ENCODE results near the gene CRIP2. TPM values are rescaled to one million over a fixed set of nuclear protein-coding genes. Genes with fewer than 3 reads are reported as not detected.

CRIP2 gene
- total RNA-seq, 4 donors from 2014 or later, result 31.4 to 47.1 (median 38.8) TPM

GRCh38 chr14:105498430-105499255 is 24.0 kb downstream of the CRIP2 start:
- in situ Hi-C loops (cut with MboI; ENCODE audit: low sequenced_read_pairs in 4 of 4) (loop anchor here in 1 of 4 donors (25.0 kb wide), 1 partner anchor 136 kb away; no protein-coding TSS in a partner anchor), intact Hi-C loops (cut with DNase I; ENCODE audit: low total_unique reads) (loop anchor here (10.0 kb wide), 1 partner anchor 334 kb away; the partner anchor contains the start of gene JAG2)
- H3K27ac ChIP-seq, result no peak overlapping the region
- H3K4me3 ChIP-seq, result no peak overlapping the region
- DNase-seq, result no peak
- no peak for ATAC-seq
- H3K27me3 ChIP-seq, result no peaks in the 10 kb centered on the region
- no peaks in the 10 kb centered on the region for H3K9me3 ChIP-seq
- no peak for TF ChIP-seq CTCF (IDR thresholded peaks at IDR 0.05 in 4 of 5, conservative IDR thresholded peaks at IDR 0.05 in 1 of 5)
- no peak for TF ChIP-seq POLR2A (IDR thresholded peaks at IDR 0.05)
- no peaks in the 10 kb centered on the region for H3K36me3 ChIP-seq
- peaks cover 0 to 16% of the 10 kb centered on the region in 2 donors for H3K4me1 ChIP-seq

- in situ Hi-C loops (cut with MboI; ENCODE audit: low sequenced_read_pairs in 4 of 4), result loop anchor here in 1 of 4 donors (25.0 kb wide), 1 partner anchor 137 kb away; no protein-coding TSS in a partner anchor
- no peak for ATAC-seq
- H3K27ac ChIP-seq, result no peak overlapping the region
- H3K36me3 ChIP-seq, result no peaks in the 10 kb centered on the region
- peaks cover 0 to 16% of the 10 kb centered on the region in 2 donors for H3K4me1 ChIP-seq
- no peak for TF ChIP-seq POLR2A (IDR thresholded peaks at IDR 0.05)
- no peaks in the 10 kb centered on the region for H3K9me3 ChIP-seq
- no peak overlapping the region for H3K4me3 ChIP-seq
- H3K27me3 ChIP-seq, result no peaks in the 10 kb centered on the region
- intact Hi-C loops (cut with DNase I; ENCODE audit: low total_unique reads), result loop anchor here (10.0 kb wide), 1 partner anchor 335 kb away; the partner anchor contains the start of gene JAG2
- DNase-seq, result no peak
Observed at GRCh38 chr14:105499256-105500035, 24.8 kb downstream of the CRIP2 start.

DNA sequence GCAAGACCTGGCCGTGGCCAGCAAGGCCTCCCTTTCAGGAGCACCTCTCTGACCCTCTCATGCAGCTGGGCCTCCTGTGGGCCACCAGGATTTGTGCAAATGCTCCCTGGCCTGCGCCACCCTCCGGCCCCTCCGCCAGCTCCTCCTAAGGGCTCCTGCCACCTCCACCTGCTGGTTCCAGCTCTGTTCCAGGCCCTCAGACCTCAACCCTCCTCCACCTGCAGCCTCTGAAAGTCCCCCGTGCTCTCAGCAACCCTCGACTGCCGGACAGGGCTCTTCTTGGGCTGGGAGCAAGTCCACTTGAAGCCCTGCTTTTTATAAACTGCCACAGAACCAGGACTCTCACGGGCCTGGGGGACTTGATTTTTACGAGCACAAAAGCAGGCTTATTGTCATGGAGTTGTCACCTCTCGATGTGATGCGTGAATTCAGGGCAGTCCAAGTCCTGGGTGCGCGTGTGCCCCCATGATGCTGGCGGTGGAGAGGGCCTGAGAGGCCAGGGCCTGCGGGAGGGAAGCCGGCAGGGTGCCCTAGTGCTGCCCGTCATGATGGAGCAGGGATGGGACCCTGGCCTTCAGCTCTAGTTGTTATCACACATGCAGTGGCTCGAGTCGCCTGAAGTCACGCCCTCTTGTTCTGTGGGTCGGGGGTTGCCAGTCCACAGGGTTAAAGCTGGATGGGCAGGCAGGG is 25.6 kb downstream of the CRIP2 start:
- intact Hi-C loops (cut with DNase I; ENCODE audit: low total_unique reads) (no loop called here), in situ Hi-C loops (cut with MboI; ENCODE audit: low sequenced_read_pairs in 4 of 4) (no loop called here)
- Histone ChIP-seq H3K27me3 (no peaks in the 10 kb centered on the region), H3K4me1 (peaks cover 0 to 15% of the 10 kb centered on the region in 2 donors), H3K9me3 (no peaks in the 10 kb centered on the region), H3K4me3 (no peak overlapping the region), H3K36me3 (no peaks in the 10 kb centered on the region), H3K27ac (no peak overlapping the region)
- ATAC-seq, result no peak
- TF ChIP-seq CTCF (IDR thresholded peaks at IDR 0.05 in 4 of 5, conservative IDR thresholded peaks at IDR 0.05 in 1 of 5) (no peak), POLR2A (IDR thresholded peaks at IDR 0.05) (no peak)
- DNase-seq, result no peak

DNA sequence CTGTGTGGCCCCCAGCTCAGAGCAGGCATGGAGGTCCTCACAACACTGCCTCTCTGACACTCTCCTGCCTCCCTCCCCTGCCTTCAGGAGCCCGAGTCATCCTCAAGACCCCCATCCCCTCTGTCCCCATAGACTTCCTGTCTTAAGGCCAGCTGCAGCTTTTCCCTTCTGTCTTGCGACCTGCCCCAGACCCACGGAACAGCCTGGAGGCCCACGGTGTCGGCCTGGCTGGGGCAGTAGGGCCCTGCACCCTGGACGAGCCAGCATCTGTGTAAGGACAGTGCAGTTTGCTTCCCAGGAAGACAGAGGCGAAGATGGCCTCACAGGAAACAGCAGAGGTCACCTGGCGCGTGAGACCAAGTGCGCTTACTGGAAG is 26.1 kb downstream of the CRIP2 start:
- Histone ChIP-seq H3K9me3 (no peaks in the 10 kb centered on the region), H3K36me3 (no peaks in the 10 kb centered on the region), H3K4me1 (peaks cover 0 to 9% of the 10 kb centered on the region in 2 donors), H3K27ac (no peak overlapping the region), H3K4me3 (no peak overlapping the region), H3K27me3 (no peaks in the 10 kb centered on the region)
- intact Hi-C loops (cut with DNase I; ENCODE audit: low total_unique reads), result no loop called here
- in situ Hi-C loops (cut with MboI; ENCODE audit: low sequenced_read_pairs in 4 of 4), result no loop called here
- DNase-seq (no peak), ATAC-seq (no peak)
- TF ChIP-seq POLR2A (IDR thresholded peaks at IDR 0.05) (no peak), CTCF (IDR thresholded peaks at IDR 0.05 in 4 of 5, conservative IDR thresholded peaks at IDR 0.05 in 1 of 5) (no peak)

All from gastrocnemius medialis (tissue), 4 donors.